ENCODE results near the gene SIX3. TPM values are rescaled to one million over a fixed set of nuclear protein-coding genes. Genes with fewer than 3 reads are reported as not detected.
A peak's percentile ranks its signal among the peaks of the same experiment; 100 is the strongest.

Gene SIX3
- total and polyA plus RNA-seq, 2 experiments from 2014 or later: not detected

DNA sequence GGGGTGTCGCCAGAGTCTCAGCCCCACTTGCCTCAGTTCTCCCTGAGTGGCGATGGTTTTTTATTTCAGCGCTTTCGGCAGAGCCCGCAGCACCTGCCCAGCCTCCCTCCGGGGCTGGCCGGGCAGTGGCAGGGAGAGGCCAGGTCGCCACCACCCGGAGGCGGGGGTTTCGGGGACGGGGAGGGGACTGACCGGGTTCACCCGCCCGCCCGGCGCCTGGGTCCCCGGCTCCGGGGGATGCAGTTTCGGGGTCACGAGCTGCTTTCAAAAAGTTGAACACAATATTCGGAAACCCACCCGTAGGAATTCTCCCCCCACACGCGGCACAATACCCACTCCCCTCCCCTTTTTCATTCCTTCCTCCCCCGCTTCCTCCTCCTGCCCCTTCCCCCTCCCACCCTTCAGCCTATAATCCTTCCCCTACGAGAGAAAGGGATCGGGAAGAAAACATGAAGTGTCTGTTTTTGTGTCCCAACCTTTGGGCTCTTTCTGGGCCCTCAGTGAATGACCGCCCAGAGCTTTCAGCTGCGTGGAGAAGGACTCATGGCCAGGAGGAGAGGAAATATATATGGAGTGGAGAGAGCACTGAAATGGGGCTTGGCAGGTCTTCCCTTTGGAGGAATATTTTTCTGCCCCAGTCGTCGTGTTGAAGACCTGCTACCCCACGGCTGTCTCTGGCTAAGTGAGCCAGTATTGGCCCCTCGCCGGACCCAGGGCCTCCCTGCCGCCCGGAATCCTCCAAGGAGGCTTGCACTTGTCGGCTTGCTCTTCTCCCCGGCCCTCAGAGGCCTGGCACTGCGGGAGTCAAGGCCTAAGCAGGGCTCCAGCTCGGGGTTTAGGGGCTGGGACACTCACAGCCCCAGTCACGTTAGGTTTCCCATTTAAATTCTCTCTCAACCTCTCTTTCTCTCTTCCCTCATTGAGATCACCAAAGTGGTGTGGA lies 2.1 kb upstream of the SIX3 start:
- Histone ChIP-seq H3K9ac (no peak overlapping the region), H3K4me2 (ENCODE audit: unreplicated experiment) (no peak overlapping the region), H3K9me2 (ENCODE audit: insufficient read depth) (no peaks in the 10 kb centered on the region), H4K20me1 (ENCODE audit: insufficient read depth) (no peaks in the 10 kb centered on the region), H2AFZ (no peak overlapping the region), H3K27ac (no peak overlapping the region), H3F3A (ENCODE audit: insufficient read depth) (no peaks in the 10 kb centered on the region), H3K36me3 (ENCODE audit: low read depth) (no peaks in the 10 kb centered on the region), H3K79me2 (ENCODE audit: insufficient read depth) (no peaks in the 10 kb centered on the region), H3K4me1 (ENCODE audit: insufficient read depth) (peaks cover 4% of the 10 kb centered on the region; the same call in 1 of the 2 replicates), H3K4me3 (peak overlapping the region; percentile 25; the same call in 1 of the 2 replicates), H3K27me3 (replicated peaks; ENCODE audit: insufficient read depth) (peaks cover 93% of the 10 kb centered on the region), H3K9me3 (ENCODE audit: low read depth) (no peaks in the 10 kb centered on the region)
- 21 to 26% methylated on average over 20 to 37 of the region's 42 CpGs for WGBS, 2 experiments (ENCODE audit: low coverage in 1 of 2, low lambda C conversion rate in 2 of 2, missing lambda C conversion rate in 2 of 2)
- in situ Hi-C loops (cut with MboI): no loop called here
- no peak for TF ChIP-seq EZH2phosphoT487 (IDR thresholded peaks at IDR 0.05; ENCODE audit: insufficient read depth, low read depth)
- no peak for TF ChIP-seq EZH2 (IDR thresholded peaks at IDR 0.05; ENCODE audit: insufficient read depth, poor library complexity, severe bottlenecking)
- DNase-seq: no peak

DNA sequence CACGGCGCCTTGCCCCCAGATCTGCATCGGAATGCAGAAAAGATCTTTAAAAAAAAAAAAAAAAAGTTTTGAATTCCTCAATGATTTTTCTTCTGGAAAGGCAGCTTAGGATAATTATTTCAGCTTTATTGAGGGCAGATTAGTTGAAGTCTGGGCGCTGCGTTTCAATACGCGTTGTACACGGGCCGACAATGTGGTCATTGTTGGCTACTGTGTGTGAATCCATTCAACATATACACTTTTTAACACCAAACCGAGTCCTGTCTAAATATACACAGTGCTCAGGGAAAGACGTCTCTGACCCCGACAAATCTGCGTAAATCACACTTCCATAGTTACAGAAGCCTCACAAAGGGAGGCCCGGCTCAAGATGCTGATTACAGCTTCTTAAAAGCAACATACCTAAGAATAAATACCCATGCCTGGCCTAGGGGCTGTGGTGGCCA lies 1.4 kb upstream of the SIX3 start:
- no peaks in the 10 kb centered on the region for H3K36me3 ChIP-seq (ENCODE audit: low read depth)
- in situ Hi-C loops (cut with MboI): no loop called here
- H3K9me3 ChIP-seq (ENCODE audit: low read depth): no peaks in the 10 kb centered on the region
- H3K9ac ChIP-seq: no peak overlapping the region
- H3K4me2 ChIP-seq (ENCODE audit: unreplicated experiment): no peak overlapping the region
- no peaks in the 10 kb centered on the region for H4K20me1 ChIP-seq (ENCODE audit: insufficient read depth)
- H3K9me2 ChIP-seq (ENCODE audit: insufficient read depth): no peaks in the 10 kb centered on the region
- H3F3A ChIP-seq (ENCODE audit: insufficient read depth): no peaks in the 10 kb centered on the region
- H3K79me2 ChIP-seq (ENCODE audit: insufficient read depth): no peaks in the 10 kb centered on the region
- no peak for DNase-seq
- peaks cover 4% of the 10 kb centered on the region; the same call in 1 of the 2 replicates for H3K4me1 ChIP-seq (ENCODE audit: insufficient read depth)
- H2AFZ ChIP-seq: no peak overlapping the region
- H3K27ac ChIP-seq: no peak overlapping the region
- TF ChIP-seq EZH2phosphoT487 (IDR thresholded peaks at IDR 0.05; ENCODE audit: insufficient read depth, low read depth): no peak
- no peak for TF ChIP-seq EZH2 (IDR thresholded peaks at IDR 0.05; ENCODE audit: insufficient read depth, poor library complexity, severe bottlenecking)
- H3K4me3 ChIP-seq: no peak overlapping the region
- H3K27me3 ChIP-seq (replicated peaks; ENCODE audit: insufficient read depth): peaks cover 94% of the 10 kb centered on the region
- 82 to 83% methylated on average over 14 of the region's 14 CpGs for WGBS, 2 experiments (ENCODE audit: low coverage in 1 of 2, low lambda C conversion rate in 2 of 2, missing lambda C conversion rate in 2 of 2)

DNA sequence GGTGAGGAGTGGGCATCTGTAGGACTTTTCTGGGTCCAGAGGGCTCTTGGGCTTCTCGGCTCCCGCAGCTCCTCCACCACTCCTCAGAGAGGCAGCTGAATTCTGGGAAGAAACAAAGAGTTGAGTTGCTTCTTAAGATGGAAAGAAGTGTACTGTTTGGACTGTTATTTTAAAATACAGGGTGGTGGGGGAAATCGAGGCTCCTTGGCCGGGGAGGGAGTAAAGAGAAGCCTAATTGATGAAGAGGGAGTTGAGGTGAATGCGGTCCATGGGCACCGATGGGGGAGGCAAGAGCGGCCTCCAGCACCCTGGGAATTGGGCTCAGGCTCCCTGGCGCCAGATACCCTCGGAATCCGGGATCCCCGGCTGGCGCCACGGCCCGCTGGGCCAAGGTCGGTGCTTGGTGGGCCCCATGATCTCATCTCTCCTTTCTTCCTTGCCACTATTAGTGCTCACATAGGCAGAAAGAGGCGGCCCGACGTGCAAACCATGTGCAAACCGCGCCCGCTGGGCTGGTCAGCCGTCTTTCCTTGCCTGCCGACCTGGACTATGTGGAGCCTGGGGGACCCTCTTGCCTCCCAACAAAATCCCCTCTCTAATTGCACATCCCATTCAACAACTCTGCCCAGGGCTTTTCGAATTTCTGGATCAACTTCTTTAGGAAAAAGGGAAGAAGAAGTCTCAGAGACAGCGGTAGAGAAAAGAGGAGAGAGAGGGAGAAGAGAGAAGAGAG lies 604 bp upstream of the SIX3 start:
- no peak for DNase-seq
- peak; percentile 32 for TF ChIP-seq EZH2 (IDR thresholded peaks at IDR 0.05; ENCODE audit: insufficient read depth, poor library complexity, severe bottlenecking)
- no peak for TF ChIP-seq EZH2phosphoT487 (IDR thresholded peaks at IDR 0.05; ENCODE audit: insufficient read depth, low read depth)
- no peak overlapping the region for H3K27ac ChIP-seq
- H3K36me3 ChIP-seq (ENCODE audit: low read depth): no peaks in the 10 kb centered on the region
- in situ Hi-C loops (cut with MboI): no loop called here
- H2AFZ ChIP-seq: no peak overlapping the region
- peak overlapping the region; percentile 61; the same call in 1 of the 2 replicates for H3K4me3 ChIP-seq
- H3K79me2 ChIP-seq (ENCODE audit: insufficient read depth): no peaks in the 10 kb centered on the region
- H3K4me1 ChIP-seq (ENCODE audit: insufficient read depth): peaks cover 4% of the 10 kb centered on the region; the same call in 1 of the 2 replicates
- WGBS, 2 experiments (ENCODE audit: low coverage in 1 of 2, low lambda C conversion rate in 2 of 2, missing lambda C conversion rate in 2 of 2): 27 to 28% methylated on average over 25 of the region's 25 CpGs
- peak overlapping the region; percentile 71 for H3K4me2 ChIP-seq (ENCODE audit: unreplicated experiment)
- no peaks in the 10 kb centered on the region for H3K9me3 ChIP-seq (ENCODE audit: low read depth)
- no peak overlapping the region for H3K9ac ChIP-seq
- H3F3A ChIP-seq (ENCODE audit: insufficient read depth): no peaks in the 10 kb centered on the region
- no peaks in the 10 kb centered on the region for H3K9me2 ChIP-seq (ENCODE audit: insufficient read depth)
- no peaks in the 10 kb centered on the region for H4K20me1 ChIP-seq (ENCODE audit: insufficient read depth)
- peaks cover 94% of the 10 kb centered on the region for H3K27me3 ChIP-seq (replicated peaks; ENCODE audit: insufficient read depth)

DNA sequence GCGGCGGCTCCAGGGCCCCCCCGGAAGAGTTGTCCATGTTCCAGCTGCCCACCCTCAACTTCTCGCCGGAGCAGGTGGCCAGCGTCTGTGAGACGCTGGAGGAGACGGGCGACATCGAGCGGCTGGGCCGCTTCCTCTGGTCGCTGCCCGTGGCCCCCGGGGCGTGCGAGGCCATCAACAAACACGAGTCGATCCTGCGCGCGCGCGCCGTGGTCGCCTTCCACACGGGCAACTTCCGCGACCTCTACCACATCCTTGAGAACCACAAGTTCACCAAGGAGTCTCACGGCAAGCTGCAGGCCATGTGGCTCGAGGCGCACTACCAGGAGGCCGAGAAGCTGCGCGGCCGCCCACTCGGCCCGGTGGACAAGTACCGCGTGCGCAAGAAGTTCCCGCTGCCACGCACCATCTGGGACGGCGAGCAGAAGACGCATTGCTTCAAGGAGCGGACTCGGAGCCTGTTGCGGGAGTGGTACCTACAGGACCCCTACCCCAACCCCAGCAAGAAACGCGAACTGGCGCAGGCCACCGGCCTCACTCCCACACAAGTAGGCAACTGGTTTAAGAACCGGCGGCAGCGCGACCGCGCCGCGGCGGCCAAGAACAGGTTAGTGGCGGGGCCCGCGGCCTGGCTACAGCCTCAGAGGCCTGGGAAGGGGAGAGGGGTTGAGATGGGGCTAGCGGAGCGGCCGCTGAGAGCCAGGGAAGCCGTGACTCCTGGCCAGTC lies 965 bp downstream of the SIX3 start:
- Histone ChIP-seq H2AFZ (0 out of 2 replicates have a peak overlapping the region, but pooled peaks have one; percentile 44), H3K27me3 (replicated peaks; ENCODE audit: insufficient read depth) (peaks cover 88% of the 10 kb centered on the region), H3K9ac (no peak overlapping the region), H3K79me2 (ENCODE audit: insufficient read depth) (no peaks in the 10 kb centered on the region), H3K4me1 (ENCODE audit: insufficient read depth) (peaks cover 4% of the 10 kb centered on the region; the same call in 1 of the 2 replicates), H3K36me3 (ENCODE audit: low read depth) (no peaks in the 10 kb centered on the region), H3K9me2 (ENCODE audit: insufficient read depth) (no peaks in the 10 kb centered on the region), H3K9me3 (ENCODE audit: low read depth) (no peaks in the 10 kb centered on the region), H3F3A (ENCODE audit: insufficient read depth) (no peaks in the 10 kb centered on the region), H4K20me1 (ENCODE audit: insufficient read depth) (no peaks in the 10 kb centered on the region), H3K4me2 (ENCODE audit: unreplicated experiment) (no peak overlapping the region), H3K4me3 (peak overlapping the region; percentile 34; the same call in 1 of the 2 replicates), H3K27ac (no peak overlapping the region)
- WGBS, 2 experiments (ENCODE audit: low coverage in 1 of 2, low lambda C conversion rate in 2 of 2, missing lambda C conversion rate in 2 of 2): 3 to 5% methylated on average over 64 of the region's 69 CpGs
- in situ Hi-C loops (cut with MboI): no loop called here
- TF ChIP-seq EZH2 (IDR thresholded peaks at IDR 0.05; ENCODE audit: insufficient read depth, poor library complexity, severe bottlenecking): no peak
- TF ChIP-seq EZH2phosphoT487 (IDR thresholded peaks at IDR 0.05; ENCODE audit: insufficient read depth, low read depth): peak; percentile 78; the same call in 1 of the 2 replicates
- DNase-seq: peak; percentile 43

Measured in GM23248 (cell line).